ENCODE measurements around the gene GAS6. TPM values are rescaled to one million over a fixed set of nuclear protein-coding genes. Genes with fewer than 3 reads are reported as not detected.

GAS6 gene
- total RNA-seq, 1 donor, result 33.3 TPM

GRCh38 chr13:113898391-113898790 is 34.5 kb upstream of the GAS6 start:
- no peak overlapping the region for H3K4me3 ChIP-seq (ENCODE audit: low read depth, low read length)
- no peak for DNase-seq (ENCODE audit: low read depth)
- no peak for TF ChIP-seq CTCF (IDR thresholded peaks at IDR 0.05; ENCODE audit: insufficient read depth, low read length)

- no peak for TF ChIP-seq CTCF (IDR thresholded peaks at IDR 0.05; ENCODE audit: insufficient read depth, low read length)
- no peak overlapping the region for H3K4me3 ChIP-seq (ENCODE audit: low read depth, low read length)
- peak; percentile 14 for DNase-seq (ENCODE audit: low read depth)
Observed at GRCh38 chr13:113897966-113898365, 34.1 kb upstream of the GAS6 start.

- TF ChIP-seq CTCF (IDR thresholded peaks at IDR 0.05; ENCODE audit: insufficient read depth, low read length), result no peak
- no peak overlapping the region for H3K4me3 ChIP-seq (ENCODE audit: low read depth, low read length)
Observed at GRCh38 chr13:113897161-113897560, 33.3 kb upstream of the GAS6 start.

GRCh38 chr13:113895436-113895835 is 31.6 kb upstream of the GAS6 start:
- TF ChIP-seq CTCF (IDR thresholded peaks at IDR 0.05; ENCODE audit: insufficient read depth, low read length), result no peak
- H3K4me3 ChIP-seq (ENCODE audit: low read depth, low read length), result no peak overlapping the region
- peak; percentile 44 for DNase-seq (ENCODE audit: low read depth)

More at GRCh38 chr13:113897161-113897560, 33.3 kb upstream of the GAS6 start:
- DNase-seq (ENCODE audit: low read depth), result peak; percentile 96

- peak; percentile 49 for DNase-seq (ENCODE audit: low read depth)
- no peak for TF ChIP-seq CTCF (IDR thresholded peaks at IDR 0.05; ENCODE audit: insufficient read depth, low read length)
- H3K4me3 ChIP-seq (ENCODE audit: low read depth, low read length), result no peak overlapping the region
Observed at GRCh38 chr13:113890774-113891480, 27.1 kb upstream of the GAS6 start.

- no peak for TF ChIP-seq CTCF (IDR thresholded peaks at IDR 0.05; ENCODE audit: insufficient read depth, low read length)
- H3K4me3 ChIP-seq (ENCODE audit: low read depth, low read length), result no peak overlapping the region
- DNase-seq (ENCODE audit: low read depth), result no peak
Observed at GRCh38 chr13:113889467-113889866, 25.6 kb upstream of the GAS6 start.
